GM21390 (cell line): Measurements from ENCODE around the gene NUTM2E.
"Not testable (repeated sequence)": the region's sequence is repeated elsewhere in the genome, so short reads cannot be mapped to it uniquely, and the experiment has no call there.

ENCODE experiments used
- ATAC-seq: cut with Tn5 transposase; IDR thresholded peaks from one replicate; pipeline ENCODE4 v1.9.1; 2021; ENCODE audit not compliant: unreplicated experiment

Gene NUTM2E

GRCh38 chr10:79862803-79863202 is 36.3 kb downstream of the NUTM2E start:
- not testable (repeated sequence) for ATAC-seq

- not testable (repeated sequence) for ATAC-seq
These were observed 40.5 kb downstream of the NUTM2E start for GRCh38 chr10:79866903-79867551.

GRCh38 chr10:79868023-79868422 is 41.5 kb downstream of the NUTM2E start:
- ATAC-seq = not testable (repeated sequence)

- ATAC-seq = not testable (repeated sequence)
These were observed 43.0 kb downstream of the NUTM2E start for GRCh38 chr10:79869439-79870097.

- ATAC-seq = not testable (repeated sequence)
These were observed 45.2 kb downstream of the NUTM2E start for GRCh38 chr10:79871729-79872128.
